Lung (tissue), 12 donors: Measurements from ENCODE around the gene DPP3. TPM values are rescaled to one million over a fixed set of nuclear protein-coding genes. Genes with fewer than 3 reads are reported as not detected.

Experiments used
- ATAC-seq: fragments of 200-7000 bp; cut with Tn5 transposase; one replicate; pipeline ENCODE4 v1.9.1; 2020; ENCODE audit warnings: moderate number of reproducible peaks; ENCODE audit not compliant: insufficient read depth, low FRiP score
- DNase-seq, 3 donors: peaks; one replicate each; pipeline ENCODE4 v3.0.0-alpha.2; 2013 to 2017
- H3K27ac ChIP-seq, 2 donors: one replicate each; pipeline ENCODE4 v1.5.1; 2013; ENCODE audit warnings: mild to moderate bottlenecking in 2 of 2, moderate library complexity in 2 of 2, control low read depth in 1 of 2, inconsistent platforms in 1 of 2, low read depth in 1 of 2, low read length in 1 of 2
- H3K27me3 ChIP-seq, 3 donors: one replicate each; pipeline ENCODE4 v1.5.1; 2013; ENCODE audit warnings: low read length in 2 of 3; ENCODE audit not compliant: control insufficient read depth in 3 of 3, insufficient read depth in 3 of 3
- H3K36me3 ChIP-seq, 4 donors: one replicate each; pipeline ENCODE4 v1.5.1; 2013; ENCODE audit warnings: low read length in 4 of 4, mild to moderate bottlenecking in 1 of 4, moderate library complexity in 1 of 4; ENCODE audit not compliant: control insufficient read depth in 4 of 4, insufficient read depth in 4 of 4
- H3K4me1 ChIP-seq, 5 donors: one replicate each; pipeline ENCODE4 v1.5.1; 2013; ENCODE audit warnings: low read length in 5 of 5, mild to moderate bottlenecking in 2 of 5, moderate library complexity in 1 of 5; ENCODE audit not compliant: control insufficient read depth in 5 of 5, insufficient read depth in 5 of 5
- H3K4me3 ChIP-seq: one replicate; pipeline ENCODE4 v1.5.1; 2013; ENCODE audit warnings: mild to moderate bottlenecking, control low read depth, moderate library complexity
- H3K9ac ChIP-seq, 2 donors: one replicate each; pipeline ENCODE4 v1.5.1; 2013; ENCODE audit warnings: low read length in 2 of 2, control low read depth in 1 of 2; ENCODE audit not compliant: insufficient read depth in 1 of 2
- H3K9me3 ChIP-seq, 4 donors: one replicate each; pipeline ENCODE4 v1.5.1; 2013; ENCODE audit warnings: low read length in 3 of 4, mild to moderate bottlenecking in 1 of 4, moderate library complexity in 1 of 4; ENCODE audit not compliant: control insufficient read depth in 4 of 4, insufficient read depth in 3 of 4
- whole genome bisulfite sequencing, 2 donors: extraction: QIAGEN DNeasy Blood & Tissue Kit; methylation state at CpG; one replicate each; pipeline ENCODE4 v1.1.7; 2013; 5-methylcytosine and 5-hydroxymethylcytosine counted together
- polyA plus RNA-seq, 2 donors: library from polyadenylated mRNA; stranded (reverse); fragments of 200-250 nt; gene quantifications; one replicate each; pipeline ENCODE4 v1.2.1, GENCODE V29; 2013
- total RNA-seq, 2 donors: library from RNA; depleted of rRNA in 1 of 2; stranded (reverse); fragments of >200 nt in 1 of 2; gene quantifications; one replicate each; pipeline ENCODE4 v1.2.1, GENCODE V29; 2014 to 2021
- TF ChIP-seq, protein P1 (sequence below): IDR thresholded peaks from 2 replicates; pipeline ENCODE4 v1.5.1; 2012; ENCODE audit warnings: mild to moderate bottlenecking; ENCODE audit errors: control extremely low read depth, extremely low read depth
- donor health status: control.
- donor health status: control.
- donor health status: Bipolar disorder and iron deficiency.
- donor health status: healthy.
- donor health status: DM: yes; HTN: yes; CAD: no.

The DPP3 gene
- total and polyA plus RNA-seq, 4 donors: 25.4 to 76.3 (median 44.7) TPM

DNA sequence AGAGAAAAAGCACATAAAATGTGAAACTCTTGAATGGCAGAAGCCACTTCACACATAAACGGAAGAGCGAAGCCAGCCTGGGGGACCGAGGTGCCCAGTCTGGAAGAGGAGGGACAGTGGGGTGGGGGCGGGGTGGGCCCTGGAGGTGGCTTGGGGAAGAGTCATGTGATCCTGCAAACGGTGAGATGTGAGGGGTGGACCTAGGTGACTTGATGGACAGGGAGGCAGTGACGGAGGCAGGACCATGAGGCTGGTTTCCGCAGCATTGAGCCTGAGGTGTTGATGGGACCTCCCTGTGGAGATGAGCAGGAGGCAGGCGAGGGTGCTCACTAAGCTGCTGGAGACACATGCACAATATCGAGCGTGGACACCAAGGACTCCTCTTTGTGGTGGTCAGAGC is 48.8 kb downstream of the DPP3 start:
- peaks cover 0 to 22% (median 14%) of the 10 kb centered on the region in 4 donors for H3K36me3 ChIP-seq
- no peak overlapping the region for H3K27ac ChIP-seq
- no peaks in the 10 kb centered on the region for H3K27me3 ChIP-seq
- H3K4me1 ChIP-seq: no peaks in the 10 kb centered on the region
- TF ChIP-seq, protein P1, sequence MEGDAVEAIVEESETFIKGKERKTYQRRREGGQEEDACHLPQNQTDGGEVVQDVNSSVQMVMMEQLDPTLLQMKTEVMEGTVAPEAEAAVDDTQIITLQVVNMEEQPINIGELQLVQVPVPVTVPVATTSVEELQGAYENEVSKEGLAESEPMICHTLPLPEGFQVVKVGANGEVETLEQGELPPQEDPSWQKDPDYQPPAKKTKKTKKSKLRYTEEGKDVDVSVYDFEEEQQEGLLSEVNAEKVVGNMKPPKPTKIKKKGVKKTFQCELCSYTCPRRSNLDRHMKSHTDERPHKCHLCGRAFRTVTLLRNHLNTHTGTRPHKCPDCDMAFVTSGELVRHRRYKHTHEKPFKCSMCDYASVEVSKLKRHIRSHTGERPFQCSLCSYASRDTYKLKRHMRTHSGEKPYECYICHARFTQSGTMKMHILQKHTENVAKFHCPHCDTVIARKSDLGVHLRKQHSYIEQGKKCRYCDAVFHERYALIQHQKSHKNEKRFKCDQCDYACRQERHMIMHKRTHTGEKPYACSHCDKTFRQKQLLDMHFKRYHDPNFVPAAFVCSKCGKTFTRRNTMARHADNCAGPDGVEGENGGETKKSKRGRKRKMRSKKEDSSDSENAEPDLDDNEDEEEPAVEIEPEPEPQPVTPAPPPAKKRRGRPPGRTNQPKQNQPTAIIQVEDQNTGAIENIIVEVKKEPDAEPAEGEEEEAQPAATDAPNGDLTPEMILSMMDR: no peak
- H3K4me3 ChIP-seq: no peak overlapping the region
- no peak overlapping the region for H3K9ac ChIP-seq
- ATAC-seq: no peak
- no peak for DNase-seq
- 83 to 87% methylated on average over 10 of the region's 10 CpGs for WGBS, 2 donors
- H3K9me3 ChIP-seq: peaks cover 0 to 1% (median 0%) of the 10 kb centered on the region in 4 donors

DNA sequence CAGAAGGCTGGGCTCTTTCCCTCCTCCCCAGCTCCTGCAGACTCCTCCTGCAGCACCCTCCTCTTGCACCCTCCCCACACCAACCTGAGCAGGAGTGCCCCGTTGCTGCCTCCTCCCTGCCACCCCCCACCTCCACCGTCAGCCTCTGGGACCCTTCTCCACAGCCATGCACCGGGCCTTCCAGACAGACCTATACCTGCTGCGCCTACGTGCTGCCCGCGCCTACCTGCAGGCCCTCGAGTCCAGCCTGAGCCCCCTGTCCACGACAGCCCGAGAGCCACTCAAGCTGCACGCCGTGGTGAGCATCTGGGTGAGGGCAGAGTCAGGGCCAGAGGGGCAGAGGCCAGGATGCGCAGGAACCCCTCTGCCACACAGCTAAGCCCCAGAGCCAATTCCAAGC is 49.4 kb downstream of the DPP3 start:
- peaks cover 0 to 1% (median 0%) of the 10 kb centered on the region in 4 donors for H3K9me3 ChIP-seq
- 84 to 88% methylated on average over 13 of the region's 13 CpGs for WGBS, 2 donors
- H3K9ac ChIP-seq: no peak overlapping the region
- H3K36me3 ChIP-seq: peaks cover 0 to 22% (median 12%) of the 10 kb centered on the region in 4 donors
- no peak overlapping the region for H3K27ac ChIP-seq
- ATAC-seq (no peak), DNase-seq (no peak)
- no peaks in the 10 kb centered on the region for H3K4me1 ChIP-seq
- TF ChIP-seq, protein P1: no peak
- no peak overlapping the region for H3K4me3 ChIP-seq
- H3K27me3 ChIP-seq: no peaks in the 10 kb centered on the region

DNA sequence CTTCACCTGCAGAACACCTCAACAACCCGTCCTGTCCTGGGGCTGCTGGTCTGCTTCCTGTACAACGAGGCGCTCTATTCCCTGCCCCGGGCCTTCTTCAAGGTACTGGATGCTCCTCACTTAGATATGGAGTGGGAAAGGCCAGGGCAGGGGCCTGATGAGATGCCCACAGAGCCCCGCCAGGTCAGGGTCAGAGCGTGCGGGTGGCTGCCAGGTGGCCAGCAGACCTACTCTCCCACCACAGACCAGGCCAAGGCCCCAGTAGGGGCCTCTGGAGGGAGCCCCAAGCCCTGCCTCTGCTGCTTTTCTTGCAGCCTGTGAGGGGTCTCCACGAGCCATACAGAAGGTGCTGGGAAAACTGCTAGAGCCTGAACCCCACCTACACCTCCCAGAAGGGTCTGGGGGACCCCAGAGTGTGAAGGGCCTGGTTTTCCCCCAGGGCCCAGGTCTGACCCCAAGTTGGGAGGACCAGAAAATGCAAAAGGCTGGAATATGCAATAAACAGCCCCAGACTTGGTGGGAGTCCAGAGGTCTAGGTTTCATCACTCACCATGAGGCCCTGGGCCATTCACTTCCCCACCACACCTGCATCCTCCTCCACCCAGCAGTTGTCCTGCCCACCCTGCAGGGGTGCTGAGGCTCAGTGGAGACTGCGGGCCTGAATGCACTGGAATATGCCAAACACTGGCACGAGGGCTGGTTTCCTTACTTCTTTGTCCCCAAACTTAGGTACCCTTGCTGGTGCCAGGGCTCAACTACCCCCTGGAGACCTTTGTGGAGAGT is 50.9 kb downstream of the DPP3 start:
- WGBS, 2 donors: 82 to 92% methylated on average over 10 of the region's 10 CpGs
- TF ChIP-seq, protein P1: no peak
- peaks cover 0 to 22% (median 18%) of the 10 kb centered on the region in 4 donors for H3K36me3 ChIP-seq
- peaks cover 0 to 1% (median 0%) of the 10 kb centered on the region in 4 donors for H3K9me3 ChIP-seq
- H3K4me3 ChIP-seq: no peak overlapping the region
- DNase-seq (no peak), ATAC-seq (no peak)
- no peaks in the 10 kb centered on the region for H3K27me3 ChIP-seq
- H3K9ac ChIP-seq: no peak overlapping the region
- H3K27ac ChIP-seq: no peak overlapping the region
- H3K4me1 ChIP-seq: no peaks in the 10 kb centered on the region

DNA sequence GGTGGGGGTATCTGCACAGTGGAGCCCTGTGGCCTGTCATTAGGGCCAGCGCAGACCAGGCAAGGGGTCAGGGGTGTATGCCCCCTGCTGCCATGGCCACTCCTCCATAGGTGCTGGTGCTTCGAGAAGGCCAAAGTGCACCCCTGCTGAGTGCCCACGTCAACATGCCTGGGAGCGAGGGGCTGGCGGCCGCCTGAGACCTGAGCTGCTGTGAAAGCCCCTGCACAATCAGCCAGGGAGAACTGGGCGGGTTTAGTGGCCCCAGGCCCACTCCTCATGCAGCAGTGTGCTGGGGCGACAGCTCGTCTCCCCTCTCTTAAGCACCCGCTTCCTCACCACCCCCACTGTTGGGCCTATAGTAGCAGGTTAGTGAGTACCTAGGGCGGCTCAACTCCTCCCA is 51.6 kb downstream of the DPP3 start:
- H3K27ac ChIP-seq: no peak overlapping the region
- H3K4me3 ChIP-seq: no peak overlapping the region
- no peak overlapping the region for H3K9ac ChIP-seq
- peaks cover 0 to 20% (median 17%) of the 10 kb centered on the region in 4 donors for H3K36me3 ChIP-seq
- no peaks in the 10 kb centered on the region for H3K27me3 ChIP-seq
- H3K9me3 ChIP-seq: peaks cover 0 to 1% (median 0%) of the 10 kb centered on the region in 4 donors
- 95 to 97% methylated on average over 11 of the region's 11 CpGs for WGBS, 2 donors
- no peaks in the 10 kb centered on the region for H3K4me1 ChIP-seq
- TF ChIP-seq, protein P1: no peak
- ATAC-seq (no peak), DNase-seq (no peak)
